IMR-90 (cell line): ENCODE data around the gene CDH13. TPM values are rescaled to one million over a fixed set of nuclear protein-coding genes. Genes with fewer than 3 reads are reported as not detected.

Source experiments
- ATAC-seq: fragments of 200-7000 bp; cut with Tn5 transposase; 2 replicates; pipeline ENCODE4 v1.9.1; 2020; ENCODE audit warnings: low read depth, mild to moderate bottlenecking, moderate library complexity
- BruUV-seq: library from RNA; stranded (reverse); fragments of 400-500 nt; replicated peaks from 2 replicates; lab custom pipeline; 2021; lab: Mats Ljungman, UMichigan
- CTCF ChIA-PET: fragments of 300-600 bp; formaldehyde crosslinking; extraction: SDS; loops from one replicate; lab custom pipeline; 2021; ENCODE audit warnings: antibody characterized with exemption; lab: Yijun Ruan, JAX
- POLR2A ChIA-PET: fragments of 300-600 bp; sonication (Branson Sonifier 250); formaldehyde crosslinking; loops from one replicate; lab custom pipeline; 2022; ENCODE audit warnings: antibody characterized with exemption; ENCODE audit not compliant: unreplicated experiment; lab: Charles Lee
- DNase-seq: peaks from one replicate; pipeline ENCODE4 v3.0.0; 2013
- H2AFZ ChIP-seq: replicated peaks from 2 replicates; pipeline ENCODE3; 2013; ENCODE audit warnings: low read length, mild to moderate bottlenecking; ENCODE audit not compliant: poor library complexity
- H2AK5ac ChIP-seq: 2 replicates; pipeline ENCODE4 v1.6.1; 2013; ENCODE audit warnings: low read depth, low read length, inconsistent platforms
- H2AK9ac ChIP-seq: replicated peaks from 2 replicates; pipeline ENCODE3; 2013; ENCODE audit warnings: mild to moderate bottlenecking, low read depth, low read length, moderate library complexity; ENCODE audit not compliant: poor library complexity
- H2BK120ac ChIP-seq: 2 replicates; pipeline ENCODE4 v1.6.1; 2013; ENCODE audit warnings: low read depth, low read length, inconsistent platforms
- H2BK15ac ChIP-seq: 3 replicates; pipeline ENCODE4 v1.6.1; 2013; ENCODE audit warnings: low read depth, low read length, inconsistent platforms
- H2BK20ac ChIP-seq: 2 replicates; pipeline ENCODE4 v1.6.1; 2013; ENCODE audit warnings: low read depth, mild to moderate bottlenecking, inconsistent platforms, low read length, moderate library complexity
- H2BK5ac ChIP-seq: 2 replicates; pipeline ENCODE4 v1.6.1; 2013; ENCODE audit warnings: mild to moderate bottlenecking, low read depth, low read length, inconsistent platforms; ENCODE audit not compliant: poor library complexity, severe bottlenecking
- H3K14ac ChIP-seq: replicated peaks from 2 replicates; pipeline ENCODE4 v1.6.1; 2013; ENCODE audit warnings: low read depth, low read length, inconsistent platforms
- H3K18ac ChIP-seq: 2 replicates; pipeline ENCODE4 v1.6.1; 2013; ENCODE audit warnings: low read depth, low read length, control low read depth
- H3K23ac ChIP-seq: 2 replicates; pipeline ENCODE4 v1.6.1; 2013; ENCODE audit warnings: low read depth, low read length, inconsistent platforms
- H3K27ac ChIP-seq: 2 replicates; pipeline ENCODE4 v1.5.1; 2013; ENCODE audit warnings: mild to moderate bottlenecking, control low read depth, low read length; ENCODE audit not compliant: insufficient read depth
- H3K27me3 ChIP-seq: 2 replicates; pipeline ENCODE4 v1.6.1; 2013; ENCODE audit warnings: low read length; ENCODE audit not compliant: control insufficient read depth, insufficient read depth
- H3K36me3 ChIP-seq: 2 replicates; pipeline ENCODE4 v1.6.1; 2013; ENCODE audit warnings: low read length, mixed read lengths; ENCODE audit not compliant: control insufficient read depth, insufficient read depth
- H3K4ac ChIP-seq: 2 replicates; pipeline ENCODE4 v1.6.1; 2013; ENCODE audit warnings: low read depth, low read length, inconsistent platforms
- H3K4me1 ChIP-seq: 2 replicates; pipeline ENCODE4 v1.6.1; 2013; ENCODE audit warnings: low read length, mixed read lengths; ENCODE audit not compliant: control insufficient read depth, insufficient read depth
- H3K4me2 ChIP-seq: 2 replicates; pipeline ENCODE4 v1.6.1; 2013; ENCODE audit warnings: low read depth, mild to moderate bottlenecking, control low read depth, low read length, moderate library complexity
- H3K4me3 ChIP-seq: 2 replicates; pipeline ENCODE4 v1.5.1; 2013; ENCODE audit warnings: low read depth, mild to moderate bottlenecking, control low read depth, low read length, moderate library complexity; ENCODE audit not compliant: insufficient read depth
- H3K56ac ChIP-seq: 2 replicates; pipeline ENCODE4 v1.6.1; 2013; ENCODE audit warnings: low read length, inconsistent platforms; ENCODE audit not compliant: insufficient read depth; ENCODE audit errors: extremely low read depth
- H3K79me1 ChIP-seq, 2 experiments: 2 replicates each; pipeline ENCODE4 v1.6.1; 2013; ENCODE audit warnings: low read length in 2 of 2, inconsistent platforms in 1 of 2, low read depth in 1 of 2
- H3K9ac ChIP-seq: 2 replicates; pipeline ENCODE4 v1.6.1; 2013; ENCODE audit warnings: low read depth, low read length, control low read depth
- H3K9me1 ChIP-seq: 2 replicates; pipeline ENCODE4 v1.6.1; 2013; ENCODE audit warnings: low read length, inconsistent platforms; ENCODE audit not compliant: insufficient read depth
- H3K9me3 ChIP-seq: 2 replicates; pipeline ENCODE4 v1.6.1; 2013; ENCODE audit warnings: low read length; ENCODE audit not compliant: control insufficient read depth, insufficient read depth
- H4K20me1 ChIP-seq: 2 replicates; pipeline ENCODE4 v1.6.1; 2013; ENCODE audit warnings: low read length, inconsistent platforms; ENCODE audit not compliant: insufficient read depth
- H4K5ac ChIP-seq: 2 replicates; pipeline ENCODE4 v1.6.1; 2013; ENCODE audit warnings: mild to moderate bottlenecking, low read depth, low read length, control low read depth
- H4K8ac ChIP-seq, 2 experiments: 2 replicates each; pipeline ENCODE4 v1.6.1; 2013; ENCODE audit warnings: low read depth in 2 of 2, low read length in 2 of 2, control low read depth in 1 of 2, inconsistent platforms in 1 of 2
- H4K91ac ChIP-seq: 2 replicates; pipeline ENCODE4 v1.6.1; 2013; ENCODE audit warnings: low read depth, low read length, inconsistent platforms; ENCODE audit not compliant: insufficient read depth
- BHLHE40 ChIP-seq: fragments of 150-350 bp; IDR thresholded peaks from 2 replicates; pipeline ENCODE4 v1.6.1; 2016; ENCODE audit warnings: mild to moderate bottlenecking, low read depth, low read length
- CEBPB ChIP-seq: IDR thresholded peaks from 2 replicates; pipeline ENCODE4 v1.6.1; 2012; ENCODE audit warnings: low read depth, low read length, improper control_type of control experiment
- CHD1 ChIP-seq: IDR thresholded peaks from 2 replicates; pipeline ENCODE4 v1.6.1; 2012; ENCODE audit warnings: low read depth, low read length, improper control_type of control experiment
- FOS ChIP-seq: fragments of 150-350 bp; IDR thresholded peaks from 2 replicates; pipeline ENCODE4 v1.6.1; 2016; ENCODE audit warnings: low read depth, low read length
- MAFK ChIP-seq: IDR thresholded peaks from 2 replicates; pipeline ENCODE4 v1.6.1; 2012; ENCODE audit warnings: low read depth, low read length, improper control_type of control experiment
- MAZ ChIP-seq: IDR thresholded peaks from 2 replicates; pipeline ENCODE4 v1.6.1; 2012; ENCODE audit warnings: low read depth, mild to moderate bottlenecking, low read length, improper control_type of control experiment, moderate library complexity, borderline replicate concordance
- MXI1 ChIP-seq: IDR thresholded peaks from 2 replicates; pipeline ENCODE4 v1.6.1; 2012; ENCODE audit warnings: low read depth, mild to moderate bottlenecking, low read length, moderate library complexity, borderline replicate concordance
- NFE2L2 ChIP-seq: fragments of 150-350 bp; IDR thresholded peaks from 2 replicates; pipeline ENCODE4 v1.6.1; 2016; ENCODE audit warnings: low read depth, mild to moderate bottlenecking, low read length
- POLR2A ChIP-seq: IDR thresholded peaks from 2 replicates; pipeline ENCODE4 v1.6.1; 2012; ENCODE audit warnings: mild to moderate bottlenecking, low read depth, low read length
- RAD21 ChIP-seq: IDR thresholded peaks from 2 replicates; pipeline ENCODE4 v1.6.1; 2012; ENCODE audit warnings: low read length, improper control_type of control experiment
- RCOR1 ChIP-seq: IDR thresholded peaks from 2 replicates; pipeline ENCODE4 v1.6.1; 2012; ENCODE audit warnings: mild to moderate bottlenecking, low read length, improper control_type of control experiment; ENCODE audit not compliant: insufficient replicate concordance
- RFX5 ChIP-seq: IDR thresholded peaks from 2 replicates; pipeline ENCODE4 v1.8.0; 2012; ENCODE audit warnings: low read depth, mild to moderate bottlenecking, low read length, moderate library complexity
- SMC3 ChIP-seq: fragments of 150-350 bp; IDR thresholded peaks from 2 replicates; pipeline ENCODE4 v1.6.1; 2016; ENCODE audit warnings: low read depth, mild to moderate bottlenecking, antibody characterized with exemption, low read length, moderate library complexity
- WGBS, 2 experiments: methylation state at CpG; one replicate each; pipeline versions ENCODE4 v1.1.5 to v1.1.7; 2013; ENCODE audit warnings: missing lambda C conversion rate in 2 of 2; ENCODE audit not compliant: insufficient read length in 1 of 2; ENCODE audit errors: extremely low coverage in 2 of 2; 5-methylcytosine and 5-hydroxymethylcytosine counted together
- dilution Hi-C: fragments of 300-500 bp; cut with HindIII; formaldehyde crosslinking; loops from one replicate; pipeline ENCODE4 v1.14.3; 2018; ENCODE audit warnings: low sequenced_read_pairs; ENCODE audit not compliant: unreplicated experiment
- in situ Hi-C: fragments of 300-500 bp; cut with MboI; formaldehyde crosslinking; loops from 3 replicates; pipeline ENCODE4 v1.14.3; 2019; ENCODE audit warnings: low sequenced_read_pairs, inconsistent platforms, mixed read lengths
- intact Hi-C: fragments of 100-400 bp; cut with micrococcal nuclease; formaldehyde crosslinking; loops from 2 replicates; pipeline ENCODE4 v1.10.0; 2022
- polyA plus RNA-seq, 3 experiments: library from polyadenylated mRNA; depleted of rRNA; stranded (reverse); fragments of >200 nt; gene quantifications; 2 replicates each; pipeline ENCODE4 v1.2.3, GENCODE V29; 2012; ENCODE audit warnings: low replicate concordance in 1 of 3
- total RNA-seq: library from RNA; depleted of rRNA; stranded (reverse); fragments of >200 nt; gene quantifications from 2 replicates; pipeline ENCODE4 v1.2.3, GENCODE V29; 2012
- TF ChIP-seq, protein P1 (sequence below): conservative IDR thresholded peaks from 2 replicates; pipeline ENCODE4 v1.5.1; 2012; ENCODE audit warnings: mild to moderate bottlenecking, low read depth, low read length, improper control_type of control experiment
- TF ChIP-seq, protein P2 (sequence below): fragments of 150-350 bp; IDR thresholded peaks from 2 replicates; pipeline ENCODE4 v1.6.1; 2016; ENCODE audit warnings: low read depth, mild to moderate bottlenecking, low read length, moderate library complexity, borderline replicate concordance
- TF ChIP-seq, protein P3 (sequence below): fragments of 150-350 bp; IDR thresholded peaks from 2 replicates; pipeline ENCODE4 v1.6.1; 2017; ENCODE audit warnings: mild to moderate bottlenecking, antibody characterized with exemption, low read length, low read depth

The CDH13 gene
- total and polyA plus RNA-seq, 2 of the 4 experiments (the other 2 are of a cell fraction) = 61.6 to 74.7 TPM

DNA sequence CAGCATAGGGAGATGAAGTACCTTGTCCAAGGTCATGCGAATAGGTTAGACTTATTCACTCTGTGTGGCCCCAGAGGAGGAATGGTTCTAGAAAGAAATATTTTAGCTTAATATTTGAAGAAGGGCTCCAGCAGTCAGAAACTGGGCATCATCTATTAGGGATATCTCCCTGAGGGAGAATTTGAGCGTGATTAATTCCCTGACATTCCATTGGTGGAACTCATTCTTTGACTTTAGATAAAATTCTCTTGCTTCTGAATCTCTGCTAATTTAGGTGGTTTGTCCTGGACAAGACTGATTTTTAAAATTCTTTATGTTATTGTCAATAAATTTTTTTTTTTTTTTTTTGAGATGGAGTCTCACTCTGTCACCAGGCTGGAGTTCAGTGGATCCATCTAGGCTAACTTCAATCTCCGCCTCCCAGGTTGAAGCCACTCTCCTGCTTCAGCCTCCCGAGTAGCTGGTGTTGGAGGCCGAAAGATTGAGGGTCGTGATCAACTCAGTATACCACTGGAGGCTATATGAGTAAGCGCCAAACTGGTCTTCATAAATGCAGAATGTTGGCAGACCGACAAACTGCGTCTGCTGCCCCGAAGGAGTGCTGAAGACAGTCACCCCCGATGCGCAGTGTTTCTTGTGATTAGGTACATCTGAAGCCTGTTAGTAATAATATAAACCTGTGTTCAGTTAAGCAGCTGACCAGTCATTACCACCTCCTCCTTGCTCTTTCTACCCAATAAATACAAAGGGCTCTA, 913.1 kb downstream of the CDH13 start:
- dilution Hi-C loops = no loop called here
- no CpG with 5 or more reads among the region's 12 CpGs for whole genome bisulfite sequencing, 2 experiments

More for the DNA sequence above, 913.1 kb downstream of the CDH13 start:
- no peaks in the 10 kb centered on the region for H4K20me1 ChIP-seq
- no peak overlapping the region for H2BK20ac ChIP-seq
- H3K9me3 ChIP-seq = no peaks in the 10 kb centered on the region
- peak; percentile 11 for DNase-seq
- no peak overlapping the region for H2BK15ac ChIP-seq
- in situ Hi-C loops (no loop called here), intact Hi-C loops (no loop called here)
- H2AK9ac ChIP-seq = no peak overlapping the region
- TF ChIP-seq CHD1 (no peak), CEBPB (no peak), MAZ (no peak), MAFK (no peak), NFE2L2 (no peak), MXI1 (no peak), RCOR1 (no peak), FOS (no peak), RAD21 (no peak), RFX5 (no peak), POLR2A (no peak), SMC3 (no peak), BHLHE40 (no peak)
- TF ChIP-seq, protein P1, sequence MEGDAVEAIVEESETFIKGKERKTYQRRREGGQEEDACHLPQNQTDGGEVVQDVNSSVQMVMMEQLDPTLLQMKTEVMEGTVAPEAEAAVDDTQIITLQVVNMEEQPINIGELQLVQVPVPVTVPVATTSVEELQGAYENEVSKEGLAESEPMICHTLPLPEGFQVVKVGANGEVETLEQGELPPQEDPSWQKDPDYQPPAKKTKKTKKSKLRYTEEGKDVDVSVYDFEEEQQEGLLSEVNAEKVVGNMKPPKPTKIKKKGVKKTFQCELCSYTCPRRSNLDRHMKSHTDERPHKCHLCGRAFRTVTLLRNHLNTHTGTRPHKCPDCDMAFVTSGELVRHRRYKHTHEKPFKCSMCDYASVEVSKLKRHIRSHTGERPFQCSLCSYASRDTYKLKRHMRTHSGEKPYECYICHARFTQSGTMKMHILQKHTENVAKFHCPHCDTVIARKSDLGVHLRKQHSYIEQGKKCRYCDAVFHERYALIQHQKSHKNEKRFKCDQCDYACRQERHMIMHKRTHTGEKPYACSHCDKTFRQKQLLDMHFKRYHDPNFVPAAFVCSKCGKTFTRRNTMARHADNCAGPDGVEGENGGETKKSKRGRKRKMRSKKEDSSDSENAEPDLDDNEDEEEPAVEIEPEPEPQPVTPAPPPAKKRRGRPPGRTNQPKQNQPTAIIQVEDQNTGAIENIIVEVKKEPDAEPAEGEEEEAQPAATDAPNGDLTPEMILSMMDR = no peak
- TF ChIP-seq, protein P2, sequence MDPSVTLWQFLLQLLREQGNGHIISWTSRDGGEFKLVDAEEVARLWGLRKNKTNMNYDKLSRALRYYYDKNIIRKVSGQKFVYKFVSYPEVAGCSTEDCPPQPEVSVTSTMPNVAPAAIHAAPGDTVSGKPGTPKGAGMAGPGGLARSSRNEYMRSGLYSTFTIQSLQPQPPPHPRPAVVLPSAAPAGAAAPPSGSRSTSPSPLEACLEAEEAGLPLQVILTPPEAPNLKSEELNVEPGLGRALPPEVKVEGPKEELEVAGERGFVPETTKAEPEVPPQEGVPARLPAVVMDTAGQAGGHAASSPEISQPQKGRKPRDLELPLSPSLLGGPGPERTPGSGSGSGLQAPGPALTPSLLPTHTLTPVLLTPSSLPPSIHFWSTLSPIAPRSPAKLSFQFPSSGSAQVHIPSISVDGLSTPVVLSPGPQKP = no peak
- TF ChIP-seq, protein P3, sequence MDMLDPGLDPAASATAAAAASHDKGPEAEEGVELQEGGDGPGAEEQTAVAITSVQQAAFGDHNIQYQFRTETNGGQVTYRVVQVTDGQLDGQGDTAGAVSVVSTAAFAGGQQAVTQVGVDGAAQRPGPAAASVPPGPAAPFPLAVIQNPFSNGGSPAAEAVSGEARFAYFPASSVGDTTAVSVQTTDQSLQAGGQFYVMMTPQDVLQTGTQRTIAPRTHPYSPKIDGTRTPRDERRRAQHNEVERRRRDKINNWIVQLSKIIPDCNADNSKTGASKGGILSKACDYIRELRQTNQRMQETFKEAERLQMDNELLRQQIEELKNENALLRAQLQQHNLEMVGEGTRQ = no peak
- H2BK5ac ChIP-seq = no peak overlapping the region
- no peak for ATAC-seq
- CTCF ChIA-PET = no interaction called here
- H3K18ac ChIP-seq = no peak overlapping the region
- H3K36me3 ChIP-seq = no peaks in the 10 kb centered on the region
- no peak overlapping the region for H3K4ac ChIP-seq
- no peak overlapping the region for H2BK120ac ChIP-seq
- no peak overlapping the region for H2AK5ac ChIP-seq
- no peak overlapping the region for H2AFZ ChIP-seq
- no peak overlapping the region for H3K14ac ChIP-seq
- H3K4me2 ChIP-seq = no peak overlapping the region
- H4K91ac ChIP-seq = no peak overlapping the region
- H4K8ac ChIP-seq = no peak overlapping the region
- no peak overlapping the region for H3K27ac ChIP-seq
- H3K56ac ChIP-seq = no peak overlapping the region
- H3K79me1 ChIP-seq = no peaks in the 10 kb centered on the region
- no peak overlapping the region for H3K23ac ChIP-seq
- POLR2A ChIA-PET = no interaction called here
- H3K9ac ChIP-seq = no peak overlapping the region
- no peak overlapping the region for H4K5ac ChIP-seq
- no peaks in the 10 kb centered on the region for H3K4me1 ChIP-seq
- H3K9me1 ChIP-seq = no peaks in the 10 kb centered on the region; the same call in 1 of the 2 replicates
- H3K27me3 ChIP-seq = no peaks in the 10 kb centered on the region
- no TSS peak for BruUV-seq
- no peak overlapping the region for H3K4me3 ChIP-seq
